ENCODE results near the gene UNCX.
"Not testable (repeated sequence)": the region's sequence is repeated elsewhere in the genome, so short reads cannot be mapped to it uniquely, and the experiment has no call there.

The UNCX gene

DNA sequence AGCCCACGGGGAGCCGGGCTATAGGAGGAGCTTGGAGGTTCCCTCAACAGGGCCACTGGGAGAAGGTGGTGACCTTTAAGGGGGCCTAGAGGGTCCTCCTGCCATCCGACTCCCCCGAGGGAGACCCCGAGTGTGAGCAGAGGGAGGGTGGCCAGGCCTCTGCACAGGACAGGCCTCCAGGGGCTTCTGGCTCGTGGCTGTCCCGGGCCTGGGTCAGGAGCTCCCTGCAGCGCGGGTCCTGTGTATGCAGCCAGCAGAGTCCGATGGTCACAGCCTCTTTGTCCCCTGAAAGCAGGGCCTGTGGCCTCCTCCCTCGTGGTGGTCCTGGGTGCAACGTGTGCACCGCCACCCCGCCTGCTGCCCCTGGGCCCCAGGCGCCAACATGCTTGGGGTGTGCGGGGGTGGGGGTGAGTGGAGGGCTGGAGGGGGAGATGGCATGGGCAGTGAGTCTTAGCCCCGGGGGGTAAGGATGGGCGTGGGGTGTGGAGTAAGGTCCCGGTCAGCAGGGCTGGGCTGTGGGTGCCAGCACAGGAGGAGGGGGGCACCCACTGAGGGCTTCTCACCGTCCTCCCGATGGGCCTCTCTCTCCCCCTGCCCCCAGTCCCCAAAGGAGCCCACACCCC is 27.1 kb downstream of the UNCX start:
- FAIRE-seq = no peak

DNA sequence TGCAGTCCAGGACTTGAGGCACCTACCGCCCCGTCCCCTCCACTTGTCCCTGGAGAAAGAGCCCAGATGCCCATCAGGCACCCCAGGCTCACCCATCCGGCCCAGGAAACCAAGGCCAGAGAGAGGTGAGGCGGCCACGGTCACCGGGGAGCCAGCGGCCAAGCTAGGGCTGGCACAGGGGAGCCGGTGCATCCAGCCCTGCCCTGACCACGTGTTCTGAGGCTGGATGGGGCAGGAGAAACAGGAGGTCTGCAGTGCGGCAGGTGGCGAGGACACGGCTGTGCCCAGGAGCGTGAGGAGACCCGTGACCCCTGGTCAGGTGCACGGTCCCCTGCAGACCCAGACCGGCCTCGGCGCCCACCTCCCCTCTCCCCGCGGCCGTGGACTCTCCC is 27.6 kb downstream of the UNCX start:
- FAIRE-seq = no peak

DNA sequence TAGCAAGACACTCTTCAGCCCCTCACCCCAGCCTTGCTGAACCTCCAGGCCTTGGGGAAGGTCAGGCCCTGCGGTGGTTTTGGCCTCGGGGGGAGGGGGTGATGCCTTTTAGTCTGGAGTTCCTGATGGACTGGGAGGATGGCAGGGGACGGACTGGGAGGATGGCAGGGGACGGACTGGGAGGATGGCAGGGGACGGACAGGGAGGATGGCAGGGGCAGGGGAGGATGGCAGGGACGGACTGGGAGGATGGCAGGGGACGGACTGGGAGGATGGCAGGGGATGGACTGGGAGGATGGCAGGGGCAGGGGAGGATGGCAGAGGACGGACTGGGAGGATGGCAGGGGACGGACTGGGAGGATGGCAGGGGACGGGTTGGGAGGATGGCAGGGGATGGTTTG is 28.4 kb downstream of the UNCX start:
- not testable (repeated sequence) for FAIRE-seq

DNA sequence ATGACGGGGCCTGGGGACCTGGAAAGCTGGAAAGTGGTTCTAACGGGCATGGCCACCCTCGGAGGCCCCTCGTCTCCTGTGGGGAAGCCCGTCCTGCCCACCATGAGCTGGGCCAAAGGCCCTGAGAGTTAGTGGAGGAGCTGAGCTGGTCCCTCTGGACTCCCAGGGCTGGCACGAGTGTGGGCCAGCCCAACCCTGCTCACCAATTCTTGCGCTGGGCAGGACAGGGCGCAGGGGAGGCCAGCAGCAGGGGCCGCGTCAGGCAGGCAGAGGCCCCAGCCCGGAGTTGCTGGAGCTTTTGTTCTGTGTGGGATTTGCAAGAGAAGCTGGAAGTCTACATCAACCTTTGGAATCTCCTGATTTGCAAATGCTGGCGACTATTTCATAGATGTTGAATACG is 29.8 kb downstream of the UNCX start:
- no peak for FAIRE-seq

DNA sequence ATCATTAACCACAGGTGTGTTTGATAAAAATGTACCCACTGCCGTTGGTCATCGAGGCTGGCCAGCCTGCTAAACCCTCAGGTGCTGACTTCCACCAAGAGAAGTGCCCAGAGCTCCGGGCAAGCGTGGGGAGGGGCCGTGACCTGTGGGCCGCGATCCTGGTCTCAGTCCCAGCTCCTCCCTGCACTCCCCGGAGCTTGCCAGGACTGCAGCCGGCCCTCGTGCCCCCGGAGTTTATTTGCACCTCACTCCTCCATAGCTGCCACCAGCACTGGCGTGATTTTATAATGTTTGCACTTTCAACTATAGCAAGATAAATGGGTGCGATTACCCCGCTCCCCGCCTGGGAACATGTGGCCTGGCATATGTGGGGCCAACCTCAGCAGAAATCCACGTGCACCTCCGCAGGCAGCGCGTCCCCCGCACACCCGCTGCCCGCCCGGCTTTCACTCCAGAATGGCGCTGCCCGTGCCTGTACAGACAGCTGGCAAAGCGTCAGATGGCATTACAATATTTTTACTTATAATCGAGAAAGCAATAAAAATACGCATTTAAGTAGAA is 30.8 kb downstream of the UNCX start:
- no peak for FAIRE-seq

DNA sequence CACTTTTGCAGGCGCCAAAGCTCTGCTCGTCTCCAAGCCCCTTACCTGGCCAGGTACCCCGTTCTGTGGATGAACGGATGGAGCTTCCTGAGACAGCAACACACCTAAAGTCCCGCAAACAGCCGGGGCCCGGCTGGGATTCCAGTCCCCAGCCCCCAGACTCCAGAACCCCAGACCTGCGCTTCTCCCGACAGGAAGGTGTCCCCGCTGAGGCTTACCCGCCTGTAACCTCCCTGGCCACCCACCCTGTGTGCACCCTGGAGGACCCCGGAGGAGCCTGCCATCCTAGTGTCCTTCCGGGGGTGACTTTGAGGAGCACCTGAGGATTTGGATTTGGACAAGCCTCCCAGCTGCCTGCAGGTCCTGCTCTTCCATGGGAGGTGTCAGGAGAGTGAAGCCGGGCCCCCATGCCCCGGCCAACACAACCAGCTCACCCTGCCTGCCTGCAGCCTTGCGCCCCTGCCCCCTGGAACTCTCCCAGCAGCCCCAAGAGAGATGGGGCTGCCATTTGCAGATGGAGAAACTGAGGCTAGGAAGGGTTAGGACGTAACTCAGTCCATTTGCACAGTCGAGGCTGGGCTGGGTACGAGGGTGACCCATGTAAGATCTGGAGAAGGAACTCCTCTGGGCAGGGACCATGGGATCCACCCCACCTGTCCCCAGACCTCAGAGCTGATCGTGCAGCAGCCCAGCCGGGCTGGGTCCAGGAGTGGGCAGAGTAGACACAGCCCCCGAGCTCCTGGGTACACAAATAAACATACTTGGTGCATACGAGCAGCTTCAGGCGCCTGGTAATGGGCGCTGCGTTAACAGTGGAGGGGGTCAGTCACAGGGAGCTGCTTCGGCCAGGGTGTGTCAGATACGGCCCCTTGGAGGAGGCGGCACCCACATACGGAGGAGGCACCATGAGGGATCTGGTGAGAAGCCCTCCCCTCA is 31.9 kb downstream of the UNCX start:
- FAIRE-seq = no peak

DNA sequence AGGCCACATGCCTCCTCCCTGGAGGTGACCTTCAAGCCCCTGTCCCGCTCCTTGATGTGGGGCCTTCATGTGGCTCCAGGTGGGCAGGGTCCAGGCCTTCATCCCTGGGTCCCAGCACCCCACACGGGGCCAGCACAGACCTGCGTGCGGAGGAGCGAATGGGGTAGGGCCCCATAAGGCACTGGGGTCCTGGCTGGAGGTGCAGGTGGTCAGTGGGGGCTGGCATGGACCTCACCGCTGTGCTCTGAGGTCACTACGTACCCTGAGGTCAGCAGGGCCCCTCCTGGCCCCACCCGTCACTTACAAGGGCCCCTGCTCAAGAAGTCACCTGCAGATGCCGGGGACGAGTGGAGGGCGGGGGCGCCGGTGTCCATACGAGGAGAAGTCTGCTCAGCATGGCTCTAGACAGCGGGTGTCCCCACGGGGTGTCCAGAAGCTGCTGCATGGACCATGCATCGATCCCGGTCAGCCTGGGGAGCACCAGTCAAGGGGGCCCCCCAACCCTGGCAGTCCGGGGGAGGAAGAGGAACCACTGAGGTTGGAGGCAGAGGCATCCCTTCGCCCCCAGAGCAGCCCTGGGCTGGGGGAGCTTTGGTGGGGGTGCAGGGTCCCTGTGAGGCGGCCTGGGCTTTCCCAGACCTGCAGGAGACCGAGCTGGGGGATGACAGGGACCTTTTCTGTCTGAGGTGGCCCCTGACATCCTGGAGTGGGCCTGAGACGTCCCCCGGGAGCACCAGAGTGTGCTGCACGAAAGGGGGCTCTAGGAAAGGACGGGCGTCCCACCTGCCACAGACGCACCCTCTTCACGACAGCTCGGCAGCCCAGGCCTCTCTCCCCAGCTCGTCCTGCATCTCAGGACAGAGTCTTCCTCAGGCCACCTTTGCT is 34.6 kb downstream of the UNCX start:
- FAIRE-seq = no peak

DNA sequence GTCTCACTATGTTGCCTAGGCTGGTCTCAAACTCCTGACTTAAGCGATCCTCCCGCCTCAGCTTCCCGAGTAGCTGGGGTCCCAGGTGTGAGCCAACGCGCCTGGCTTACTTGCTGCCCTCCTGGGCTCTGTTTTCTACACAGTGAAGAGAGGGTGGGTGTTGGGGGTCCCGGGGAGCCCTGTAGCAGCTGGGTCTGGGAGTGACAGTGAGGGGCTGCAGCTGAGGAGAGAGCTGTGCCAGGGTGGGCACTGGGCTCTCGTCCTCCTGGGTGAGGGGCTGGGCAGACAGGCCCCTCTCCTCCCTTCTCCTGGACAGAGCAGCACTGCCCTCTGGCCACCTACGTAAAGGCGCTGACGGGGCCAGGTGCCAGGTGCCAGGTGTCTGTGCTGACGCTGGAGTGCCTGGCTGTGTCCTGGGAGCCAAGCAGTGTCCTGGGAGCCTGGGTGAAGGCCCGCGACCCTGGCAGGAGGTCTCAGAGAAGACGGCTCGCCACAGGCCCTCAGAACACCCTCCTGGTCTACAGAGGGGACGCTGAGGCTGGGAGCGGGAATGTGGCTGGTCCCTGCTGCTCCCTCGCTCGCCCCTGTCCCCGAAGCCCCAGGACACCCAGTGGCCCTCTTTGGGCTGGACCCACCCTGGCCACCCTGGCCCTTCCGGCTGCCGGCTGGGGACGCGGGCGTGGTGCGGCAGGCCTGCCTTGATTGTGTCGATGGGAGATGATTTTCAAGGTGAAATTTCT is 35.6 kb downstream of the UNCX start:
- no peak for FAIRE-seq

DNA sequence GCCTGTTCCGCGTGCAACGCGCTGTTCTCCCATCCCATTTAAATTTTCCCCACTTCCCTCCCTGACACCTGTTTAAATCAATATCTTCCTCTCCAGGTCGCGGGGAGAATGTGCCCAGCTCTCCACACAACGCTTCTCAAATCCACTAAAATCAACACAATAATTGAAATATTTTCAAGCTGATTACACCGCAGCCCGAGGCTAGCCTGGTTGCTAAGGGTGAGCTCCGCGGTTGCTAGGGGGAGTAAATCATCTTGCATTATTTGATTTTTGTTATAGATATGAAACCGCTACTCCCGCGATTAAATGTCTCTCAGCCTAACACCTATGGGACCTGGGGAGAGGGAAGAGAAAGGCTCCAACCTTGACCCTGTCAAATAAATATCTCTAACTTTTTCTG is 36.2 kb downstream of the UNCX start:
- FAIRE-seq = no peak

DNA sequence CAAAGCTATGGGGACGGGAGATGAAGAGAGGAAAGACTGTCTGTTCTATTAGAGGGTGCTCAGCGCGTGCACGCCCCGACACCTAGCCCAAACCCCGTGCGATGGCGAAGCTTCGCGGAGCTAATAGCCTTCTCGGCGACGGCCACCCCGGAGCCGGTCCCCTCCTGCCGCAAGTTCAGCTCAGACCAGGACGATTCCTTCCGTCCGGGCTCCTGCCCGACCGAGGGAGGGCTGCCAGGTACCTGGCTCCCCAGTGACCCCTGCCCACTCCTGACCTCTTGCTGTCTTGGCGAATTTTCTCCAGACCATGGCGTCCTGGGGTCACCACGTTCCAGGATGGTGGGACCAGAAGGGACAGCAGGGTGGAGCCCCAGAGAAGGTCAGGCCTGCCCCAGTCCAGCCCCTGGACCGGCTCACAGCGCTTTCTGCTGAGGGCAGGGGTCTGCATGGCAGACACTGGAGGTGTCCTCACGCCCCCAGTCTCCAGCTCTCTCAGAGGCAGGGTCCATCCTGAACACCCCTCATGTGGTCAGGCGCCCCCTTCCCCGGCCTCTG is 36.7 kb downstream of the UNCX start:
- no peak for FAIRE-seq

DNA sequence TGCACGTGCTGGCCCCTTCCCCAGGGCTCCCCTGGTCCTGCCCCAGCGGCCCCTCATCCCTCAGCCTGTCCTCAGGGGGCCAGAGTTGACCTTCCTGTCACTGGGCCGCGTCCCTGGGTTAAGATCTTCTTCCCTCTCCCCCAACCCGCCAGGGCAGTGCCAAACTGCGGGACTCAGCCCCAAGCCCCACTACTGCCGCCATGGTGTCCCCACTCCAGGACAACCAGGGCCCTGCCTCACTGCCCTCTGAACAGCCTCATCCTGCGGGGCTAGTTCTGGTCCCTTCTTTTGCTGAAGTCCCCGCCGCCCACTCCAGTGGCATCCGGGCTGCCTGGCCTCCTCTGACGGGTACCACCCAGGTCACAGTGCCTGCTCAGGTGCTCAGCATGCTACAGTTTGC is 37.5 kb downstream of the UNCX start:
- no peak for FAIRE-seq

DNA sequence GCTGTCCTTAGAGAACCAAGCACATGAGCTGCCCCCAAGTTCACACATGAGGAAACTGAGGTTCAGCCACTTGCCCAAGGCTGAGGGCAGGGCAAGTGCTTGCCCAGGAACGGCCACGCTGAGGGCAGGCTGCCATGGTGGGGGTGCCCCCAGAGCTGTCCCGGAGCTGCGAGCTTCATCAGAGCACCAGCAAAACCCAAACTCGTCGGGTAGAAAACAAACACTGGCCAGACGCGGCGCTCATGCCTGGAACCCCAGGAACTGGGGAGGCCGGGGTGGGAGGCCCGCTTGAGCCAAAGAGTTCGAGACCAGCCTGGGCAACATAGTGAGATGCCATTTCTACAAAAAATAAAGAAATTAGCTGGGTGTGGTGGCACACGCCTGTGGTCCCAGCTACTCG is 38.4 kb downstream of the UNCX start:
- FAIRE-seq = no peak

DNA sequence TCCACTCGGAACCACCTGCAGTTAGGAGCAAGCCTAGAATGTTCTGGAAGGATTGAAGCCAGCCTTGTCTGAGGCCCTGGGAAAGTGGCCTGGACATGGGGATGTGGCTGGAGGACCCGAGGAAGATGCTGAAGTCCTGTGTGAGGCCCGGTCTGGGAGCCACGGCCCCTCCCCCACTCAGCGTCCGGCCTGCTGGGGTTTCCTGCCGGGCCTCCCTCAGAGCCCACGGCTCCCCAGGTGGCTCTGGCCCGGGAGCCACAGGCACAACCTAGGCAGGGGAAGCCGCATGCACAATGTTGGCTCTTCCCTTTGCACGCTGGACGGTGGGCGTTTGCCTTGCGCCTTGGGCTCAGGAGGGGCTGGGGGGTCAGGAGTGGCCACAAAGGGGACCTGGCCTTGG is 39.0 kb downstream of the UNCX start:
- no peak for FAIRE-seq

DNA sequence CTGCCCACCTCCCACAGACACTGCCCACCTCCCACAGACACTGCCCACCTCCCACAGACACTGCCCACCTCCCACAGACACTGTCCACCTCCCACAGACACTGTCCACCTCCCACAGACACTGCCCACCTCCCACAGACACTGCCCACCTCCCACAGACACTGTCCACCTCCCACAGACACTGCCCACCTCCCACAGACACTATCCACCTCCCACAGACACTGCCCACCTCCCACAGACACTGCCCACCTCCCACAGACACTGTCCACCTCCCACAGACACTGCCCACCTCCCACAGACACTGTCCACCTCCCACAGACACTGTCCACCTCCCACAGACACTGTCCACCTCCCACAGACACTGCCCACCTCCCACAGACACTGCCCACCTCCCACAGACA is 39.5 kb downstream of the UNCX start:
- not testable (repeated sequence) for FAIRE-seq

DNA sequence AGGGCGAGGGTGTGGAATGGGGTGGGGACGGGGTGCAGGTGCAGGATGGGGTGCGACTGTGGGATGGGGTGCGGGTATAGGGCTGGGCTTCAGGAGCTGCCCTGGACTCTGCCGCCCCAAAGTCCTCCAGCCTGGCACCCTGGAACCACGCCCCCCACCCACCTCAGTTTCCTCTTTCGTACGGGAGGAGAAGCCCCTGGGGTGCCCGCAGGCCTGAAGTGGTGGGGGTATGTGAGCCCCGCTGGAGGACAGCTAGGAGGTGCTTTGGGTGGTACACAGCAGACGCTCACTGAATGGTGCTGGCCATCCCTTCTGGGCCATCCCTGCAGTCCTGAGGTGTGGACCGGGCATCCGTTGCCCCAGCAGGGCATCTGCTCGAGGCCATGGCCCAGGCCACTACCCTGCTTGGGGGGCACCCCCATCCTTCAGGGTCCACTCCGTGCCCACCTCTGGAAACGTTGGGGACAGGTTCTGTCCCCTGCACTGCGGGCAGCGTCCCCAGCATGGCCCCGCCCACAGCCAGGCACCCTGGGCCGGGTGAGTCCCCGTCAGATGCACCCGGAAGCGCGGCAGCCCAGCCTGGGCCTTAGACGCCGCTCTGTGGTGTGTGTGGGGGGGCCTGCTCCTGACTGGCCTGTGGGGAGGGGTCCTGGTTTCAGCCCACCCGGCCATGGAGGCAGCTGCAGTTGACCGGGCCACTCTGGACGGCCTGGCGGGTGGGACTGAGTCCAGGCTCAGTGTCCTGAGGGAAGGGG is 41.6 kb downstream of the UNCX start:
- no peak for FAIRE-seq

DNA sequence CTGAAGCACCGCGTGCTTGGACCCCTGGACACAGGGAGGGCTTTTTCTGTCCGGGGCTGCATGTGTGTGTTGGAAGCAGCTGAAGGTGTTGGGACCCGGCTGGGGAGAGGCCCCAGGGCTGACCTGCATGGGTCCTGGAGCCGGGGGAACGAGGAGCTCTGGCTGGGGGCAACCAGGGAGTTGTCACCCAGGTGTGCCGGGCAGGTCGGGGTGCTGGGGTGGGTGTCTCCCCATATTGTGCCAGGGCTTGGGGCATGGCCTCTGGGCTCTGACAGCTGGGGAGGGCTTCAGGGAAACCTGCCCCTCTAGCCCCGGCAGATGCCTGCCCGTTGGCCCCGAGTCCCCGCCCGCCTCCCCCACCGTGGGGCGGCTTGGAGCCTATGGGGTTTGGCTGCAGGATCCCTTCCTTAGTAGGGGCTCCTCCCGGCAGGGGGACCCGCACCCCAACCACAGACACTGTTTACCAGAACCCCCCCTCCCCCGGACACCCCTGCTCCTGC is 42.3 kb downstream of the UNCX start:
- no peak for FAIRE-seq

DNA sequence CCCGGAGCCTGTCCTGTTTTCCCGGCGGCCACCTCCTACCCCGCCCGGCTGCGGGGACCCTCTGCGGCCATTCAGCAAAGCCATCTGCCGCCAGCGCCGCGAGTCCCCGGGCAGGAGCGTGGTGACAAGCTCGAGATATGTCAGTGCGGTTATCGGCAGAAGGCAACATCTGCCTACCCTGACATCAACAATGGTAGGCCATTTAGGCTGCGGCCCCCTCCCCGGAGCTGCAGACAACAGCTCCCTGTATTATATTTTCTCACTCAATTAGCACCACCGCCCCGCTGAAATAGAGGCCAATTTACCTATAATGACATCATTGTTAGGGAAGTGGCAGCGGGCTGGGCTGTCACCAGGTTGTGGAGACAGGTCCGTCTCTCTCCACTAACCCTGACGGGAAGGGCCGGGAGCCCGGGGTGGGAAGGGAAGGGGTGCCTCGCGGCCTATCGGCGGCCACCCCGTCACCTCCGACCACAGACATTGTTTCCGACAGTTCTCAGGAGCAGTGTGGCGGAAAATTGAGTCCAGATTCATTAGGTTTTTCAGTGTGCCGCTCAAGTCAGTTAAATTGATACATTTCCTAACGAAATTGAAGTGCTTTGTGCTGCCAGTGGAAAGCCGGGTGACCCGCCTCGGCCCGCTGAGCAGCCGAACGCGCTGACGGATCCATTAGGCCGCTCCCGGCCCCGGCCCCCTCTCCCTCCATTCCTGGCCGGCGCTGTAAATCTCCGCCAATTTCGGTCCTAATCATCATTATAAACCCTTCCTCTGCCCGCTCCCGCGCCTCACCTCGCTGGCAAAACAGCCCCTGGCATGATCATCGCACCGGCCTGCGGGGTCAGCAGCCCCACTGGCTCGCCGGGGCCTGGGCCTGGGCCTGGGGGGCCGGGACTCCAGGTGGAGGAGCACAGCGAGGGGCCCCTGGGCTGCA is 43.0 kb downstream of the UNCX start:
- FAIRE-seq = no peak

DNA sequence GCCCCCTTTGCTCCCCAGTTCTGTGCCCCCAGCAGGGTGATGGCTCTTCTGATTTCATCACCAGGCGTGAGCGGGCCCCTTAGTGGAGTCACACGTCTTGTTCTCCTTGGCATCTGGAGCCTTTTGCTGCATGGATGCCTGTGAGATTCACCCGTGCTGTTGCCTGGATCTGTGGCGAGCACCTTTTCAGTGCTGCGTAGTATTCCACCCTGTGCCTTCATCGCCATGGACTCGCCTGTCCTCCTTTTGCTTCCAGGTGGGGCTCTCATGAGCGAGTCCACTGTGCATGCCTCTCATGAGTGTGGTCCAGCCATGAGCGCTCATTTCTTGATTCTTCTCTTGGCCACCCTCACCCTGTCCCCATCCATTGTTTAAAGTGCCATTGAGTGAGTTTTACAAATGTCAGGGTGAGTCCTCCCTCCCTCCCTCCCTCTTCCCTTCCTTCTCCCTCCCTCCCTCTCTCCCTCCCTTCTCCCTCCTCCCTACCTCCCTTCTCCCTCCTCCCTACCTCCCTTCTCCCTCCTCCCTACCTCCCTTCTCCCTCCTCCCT is 44.0 kb downstream of the UNCX start:
- no peak for FAIRE-seq

DNA sequence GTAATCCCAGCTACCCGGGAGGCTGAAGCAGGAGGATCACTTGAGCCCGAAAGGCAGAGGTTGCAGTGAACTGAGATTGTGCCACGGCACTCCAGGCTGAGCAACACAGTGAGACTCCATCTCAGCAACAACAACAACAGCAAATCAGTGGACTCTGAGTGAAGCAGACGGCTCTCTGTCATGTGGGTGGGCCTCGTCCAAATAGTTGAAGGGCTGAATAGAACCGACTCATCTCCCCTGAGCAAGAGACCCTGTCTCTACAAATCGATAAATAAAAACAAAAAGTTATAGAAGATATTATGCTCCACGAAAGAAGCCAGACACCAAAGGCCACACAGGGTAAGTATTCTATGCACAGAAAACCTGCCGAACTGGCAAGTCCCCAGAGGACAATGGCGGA is 45.9 kb downstream of the UNCX start:
- FAIRE-seq = no peak

DNA sequence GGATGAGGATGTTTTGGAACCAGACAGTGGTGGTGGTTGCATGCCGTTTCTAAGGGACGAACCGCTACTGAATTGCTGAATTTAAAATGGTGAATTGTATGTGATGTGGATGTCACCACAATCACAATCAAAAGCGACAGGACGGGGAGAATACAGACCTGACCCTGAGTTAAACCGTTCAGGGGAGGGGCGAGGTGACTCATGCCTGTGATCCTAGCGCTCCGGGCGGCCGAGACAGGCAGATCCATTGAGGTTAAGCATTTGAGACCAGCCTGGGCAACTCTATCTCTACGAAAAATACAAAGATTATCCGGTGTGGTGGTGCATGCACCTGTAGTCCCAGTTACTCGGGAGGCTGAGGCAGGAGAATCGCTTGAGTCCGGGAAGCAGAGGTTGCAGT is 46.4 kb downstream of the UNCX start:
- FAIRE-seq = no peak

All from islet of Langerhans (tissue), 1 donor.